ENCODE measurements around the gene DECR2. TPM values are rescaled to one million over a fixed set of nuclear protein-coding genes. Genes with fewer than 3 reads are reported as not detected.

The DECR2 gene
- total and polyA plus RNA-seq, 9 of the 15 experiments (the other 6 are each of a cell fraction or from before 2014, with no cell fraction given) = 1.0 to 31.9 (median 10.3) TPM

GRCh38 chr16:397736-398332 is 3.9 kb upstream of the DECR2 start (continued):
- TF ChIP-seq AFF1 (IDR thresholded peaks at IDR 0.05; ENCODE audit: low read depth in 1 of 2, partially characterized antibody in 2 of 2) = peak in 1 of 2 experiments; percentile 40
- no peak for TF ChIP-seq CBFB (CRISPR knock-in tag; IDR thresholded peaks at IDR 0.05)
- no peak for TF ChIP-seq ZNF778 (CRISPR knock-in tag; IDR thresholded peaks at IDR 0.05)
- peak; percentile 40; the same call in 1 of the 2 replicates for TF ChIP-seq SP1 (CRISPR knock-in tag; IDR thresholded peaks at IDR 0.05)
- no peak for TF ChIP-seq NFIX (CRISPR knock-in tag; IDR thresholded peaks at IDR 0.05; ENCODE audit: low read depth)
- TF ChIP-seq ZNF766 (CRISPR knock-in tag; conservative IDR thresholded peaks at IDR 0.05) = no peak
- TF ChIP-seq ZBED1 (IDR thresholded peaks at IDR 0.05) = no peak
- no peak for TF ChIP-seq PTBP1 (IDR thresholded peaks at IDR 0.05; ENCODE audit: low read depth, low read length)
- TF ChIP-seq PKNOX1 (IDR thresholded peaks at IDR 0.05) = no peak
- TF ChIP-seq VEZF1 (CRISPR knock-in tag; IDR thresholded peaks at IDR 0.05) = peak; percentile 94
- no peak for TF ChIP-seq ZNF512 (tag; IDR thresholded peaks at IDR 0.05)
- no peak for TF ChIP-seq TEAD1 (CRISPR knock-in tag; IDR thresholded peaks at IDR 0.05)
- TF ChIP-seq SMARCA4 (IDR thresholded peaks at IDR 0.05) = no peak
- TF ChIP-seq GMEB1 (CRISPR knock-in tag; IDR thresholded peaks at IDR 0.05) = no peak
- TF ChIP-seq ARID3B (CRISPR knock-in tag; IDR thresholded peaks at IDR 0.05; ENCODE audit: borderline replicate concordance) = no peak
- TF ChIP-seq NR2F6 (CRISPR knock-in tag; IDR thresholded peaks at IDR 0.05) = no peak

All from K562 (cell line).